ENCODE measurements around the gene SYNE1. TPM values are rescaled to one million over a fixed set of nuclear protein-coding genes. Genes with fewer than 3 reads are reported as not detected.

The SYNE1 gene
- total RNA-seq, 1 experiment from 2014 or later, result 6.5 TPM

- Mint-ChIP-seq H3K4me3 (no peak overlapping the region), H3K36me3 (no peaks in the 10 kb centered on the region), H3K27me3 (ENCODE audit: low read depth) (no peaks in the 10 kb centered on the region), H3K4me1 (peaks cover 6% of the 10 kb centered on the region; the same call in 1 of the 2 replicates), H3K27ac (no peak overlapping the region), H3K9me3 (no peaks in the 10 kb centered on the region)
- no peak for ATAC-seq
- TF ChIP-seq JAZF1 (CRISPR knock-in tag; IDR thresholded peaks at IDR 0.05) (no peak), CDX4 (CRISPR knock-in tag; IDR thresholded peaks at IDR 0.05; ENCODE audit: borderline replicate concordance) (no peak), GABPB1 (CRISPR knock-in tag; IDR thresholded peaks at IDR 0.05) (no peak), HMGXB4 (CRISPR knock-in tag; IDR thresholded peaks at IDR 0.05) (no peak), CREM (CRISPR knock-in tag; IDR thresholded peaks at IDR 0.05) (no peak), IRF1 (CRISPR knock-in tag; IDR thresholded peaks at IDR 0.05) (no peak), ETV6 (CRISPR knock-in tag; IDR thresholded peaks at IDR 0.05) (no peak), ZNF138 (CRISPR knock-in tag; conservative IDR thresholded peaks at IDR 0.05) (no peak), PRDM15 (CRISPR knock-in tag; IDR thresholded peaks at IDR 0.05) (no peak), RORB (CRISPR knock-in tag; IDR thresholded peaks at IDR 0.05) (no peak), ATF6 (CRISPR knock-in tag; IDR thresholded peaks at IDR 0.05) (no peak), ZBTB21 (CRISPR knock-in tag; IDR thresholded peaks at IDR 0.05; ENCODE audit: borderline replicate concordance) (no peak), ZNF281 (CRISPR knock-in tag; IDR thresholded peaks at IDR 0.05) (no peak), JUN (CRISPR knock-in tag; IDR thresholded peaks at IDR 0.05) (no peak), NR1H2 (CRISPR knock-in tag; IDR thresholded peaks at IDR 0.05) (no peak), TEAD1 (CRISPR knock-in tag; IDR thresholded peaks at IDR 0.05) (no peak)
- POLR2A ChIA-PET, result no interaction called here
- CTCF ChIA-PET, result no interaction called here
- DNase-seq (ENCODE audit: low spot score), result no peak
These were observed 250.1 kb downstream of the SYNE1 start for GRCh38 chr6:152387091-152387490.

Data from WTC11 (cell line).